K562 (cell line): ENCODE data around the gene SPATA33. TPM values are rescaled to one million over a fixed set of nuclear protein-coding genes. Genes with fewer than 3 reads are reported as not detected.
"Not testable (repeated sequence)": the region's sequence is repeated elsewhere in the genome, so short reads cannot be mapped to it uniquely, and the experiment has no call there.

Experiments used
- ATAC-seq: fragments of 200-7000 bp; cut with Tn5 transposase; 3 replicates; pipeline ENCODE4 v1.9.1; 2020; ENCODE audit warnings: moderate library complexity
- BruUV-seq: library from RNA; stranded (reverse); fragments of 400-500 nt; replicated peaks from 2 replicates; lab custom pipeline; 2021; lab: Mats Ljungman, UMichigan
- CTCF ChIA-PET: fragments of 300-600 bp; formaldehyde crosslinking; extraction: SDS; loops from one replicate; lab custom pipeline; 2021; ENCODE audit warnings: low intra/inter-chr PET ratio; lab: Yijun Ruan, JAX
- POLR2A ChIA-PET: fragments of 300-600, 350-650 bp; sonication (Branson Sonifier 250); formaldehyde crosslinking; extraction: SDS; loops from one replicate; lab custom pipeline; 2021; ENCODE audit warnings: antibody characterized with exemption, inconsistent platforms; lab: Yijun Ruan, JAX
- DNase-seq, 4 experiments: peaks; one replicate each; pipeline versions ENCODE4 v3.0.0 to v3.0.0-alpha.2; 2011 to 2018; ENCODE audit warnings: low spot score in 3 of 4, mixed read lengths in 3 of 4; ENCODE audit errors: extremely low read depth in 1 of 4
- FAIRE-seq: peaks from 2 replicates; lab custom pipeline; 2011; peaks lifted over from hg19 to GRCh38; lab: Jason Lieb, UNC
- H2AFZ ChIP-seq: 2 replicates; pipeline ENCODE4 v1.6.0; 2011; ENCODE audit warnings: low read depth, low read length, control low read depth, inconsistent platforms
- H3K27ac ChIP-seq: fragments of 200-600 bp; 3 replicates; pipeline ENCODE4 v1.8.0; 2011; ENCODE audit warnings: low read depth, mild to moderate bottlenecking, control low read depth, inconsistent platforms, low read length, moderate library complexity, mixed read lengths; ENCODE audit errors: extremely low read depth
- H3K27me3 ChIP-seq, 2 experiments: fragments of 300-600 bp in 1 of 2; 2 replicates in 1 of 2; 3 replicates in 1 of 2; pipeline versions ENCODE4 v1.6.0 to v1.8.0; 2011; ENCODE audit warnings: inconsistent platforms in 2 of 2, low read length in 2 of 2, mild to moderate bottlenecking in 1 of 2, mixed read lengths in 1 of 2, moderate library complexity in 1 of 2; ENCODE audit not compliant: control insufficient read depth in 2 of 2, insufficient read depth in 2 of 2
- H3K36me3 ChIP-seq: fragments of 300-600 bp; 3 replicates; pipeline ENCODE4 v1.8.0; 2011; ENCODE audit warnings: mild to moderate bottlenecking, low read length, inconsistent platforms; ENCODE audit not compliant: control insufficient read depth, insufficient read depth
- H3K4me1 ChIP-seq, 2 experiments: fragments of 200-600 bp in 1 of 2; replicated peaks in 1 of 2; 2 replicates in 1 of 2; 3 replicates in 1 of 2; pipeline versions ENCODE4 v1.5.1 to v1.8.0; 2011; ENCODE audit warnings: inconsistent platforms in 2 of 2, low read length in 2 of 2, mild to moderate bottlenecking in 1 of 2, mixed read lengths in 1 of 2, moderate library complexity in 1 of 2; ENCODE audit not compliant: control insufficient read depth in 2 of 2, insufficient read depth in 2 of 2
- H3K4me2 ChIP-seq: 2 replicates; pipeline ENCODE4 v1.6.1; 2011; ENCODE audit warnings: low read length, control low read depth, inconsistent platforms, mixed read lengths; ENCODE audit not compliant: insufficient read depth
- H3K4me3 ChIP-seq: fragments of 200-600 bp; sonication (generic), shearing (Covaris generic); 2 replicates; pipeline ENCODE4 v1.5.1; 2016; ENCODE audit warnings: control low read depth, inconsistent platforms
- H3K79me2 ChIP-seq: fragments of 200-600 bp; 3 replicates; pipeline ENCODE4 v1.8.0; 2011; ENCODE audit warnings: low read length, inconsistent platforms; ENCODE audit not compliant: control insufficient read depth, insufficient read depth
- H3K9ac ChIP-seq, 2 experiments: 2 replicates each; pipeline versions ENCODE4 v1.6.0 to v1.6.1; 2011; ENCODE audit warnings: low read depth in 2 of 2, low read length in 2 of 2, control low read depth in 1 of 2, inconsistent platforms in 1 of 2, mild to moderate bottlenecking in 1 of 2, mixed read lengths in 1 of 2; ENCODE audit not compliant: insufficient read depth in 1 of 2
- H3K9me1 ChIP-seq: one replicate; pipeline ENCODE4 v1.6.0; 2011; ENCODE audit warnings: inconsistent platforms, mild to moderate bottlenecking, low read length, moderate library complexity; ENCODE audit not compliant: control insufficient read depth, insufficient read depth
- H3K9me3 ChIP-seq: replicated peaks from 2 replicates; pipeline ENCODE4 v1.5.1; 2011; ENCODE audit warnings: low read depth, low read length, inconsistent platforms; ENCODE audit not compliant: control insufficient read depth, insufficient read depth
- H4K20me1 ChIP-seq: replicated peaks from 2 replicates; pipeline ENCODE4 v1.6.1; 2011; ENCODE audit warnings: low read length, inconsistent platforms, mixed read lengths; ENCODE audit not compliant: control insufficient read depth, insufficient read depth
- ATF1 ChIP-seq, 2 experiments: fragments of 450-650 bp in 1 of 2; IDR thresholded peaks; 2 replicates each; pipeline ENCODE4 v1.6.1; 2016; ENCODE audit warnings: missing compliant biosample characterization in 1 of 2, missing genetic modification characterization in 1 of 2
- ATF7 ChIP-seq: fragments of 450-650 bp; IDR thresholded peaks from 2 replicates; pipeline ENCODE4 v1.7.1; 2014; ENCODE audit warnings: mild to moderate bottlenecking, moderate library complexity
- CREB1 ChIP-seq, 2 experiments: sonication (generic) in 1 of 2; formaldehyde crosslinking in 1 of 2; IDR thresholded peaks; 2 replicates each; pipeline versions ENCODE4 v1.6.1 to v1.8.0; 2012 to 2022; ENCODE audit warnings: inconsistent platforms in 1 of 2, mild to moderate bottlenecking in 1 of 2, missing genetic modification reagents in 1 of 2, moderate library complexity in 1 of 2
- CREM ChIP-seq: IDR thresholded peaks from 2 replicates; pipeline ENCODE4 v1.6.1; 2014; ENCODE audit warnings: antibody characterized with exemption, low read depth
- EGR1 ChIP-seq: fragments of 450-650 bp; conservative IDR thresholded peaks from 2 replicates; pipeline ENCODE4 v1.6.1; 2017; ENCODE audit warnings: mild to moderate bottlenecking
- JUND ChIP-seq, 2 experiments: IDR thresholded peaks; 2 replicates in 1 of 2; 3 replicates in 1 of 2; pipeline ENCODE4 v1.6.1; 2011; ENCODE audit warnings: borderline replicate concordance in 2 of 2, low read depth in 2 of 2, low read length in 2 of 2, improper control_type of control experiment in 1 of 2, missing biosample characterization in 1 of 2, missing genetic modification characterization in 1 of 2, missing genetic modification reagents in 1 of 2
- SPI1 ChIP-seq: IDR thresholded peaks from 2 replicates; pipeline ENCODE4 v1.6.1; 2011; ENCODE audit warnings: low read depth, low read length, control low read depth, borderline replicate concordance
- TFAP4 ChIP-seq: sonication (generic); formaldehyde crosslinking; IDR thresholded peaks from 2 replicates; pipeline ENCODE4 v1.8.0; 2022; ENCODE audit warnings: missing genetic modification reagents, mild to moderate bottlenecking, moderate library complexity, borderline replicate concordance
- ZNF134 ChIP-seq: fragments of 250-450 bp; sonication (Bioruptor Pico); conservative IDR thresholded peaks from 2 replicates; pipeline ENCODE4 v1.4.0; 2020
- WGBS: fragments of 100-300 bp; shearing (Covaris generic); methylation state at CpG from one replicate; pipeline ENCODE4 v1.1.6; 2016; ENCODE audit warnings: low coverage, mixed read lengths; ENCODE audit not compliant: insufficient coverage; ENCODE audit errors: missing lambda C conversion rate; 5-methylcytosine and 5-hydroxymethylcytosine counted together
- in situ Hi-C: fragments of 300-500 bp; cut with MboI; formaldehyde crosslinking; loops from 4 replicates; pipeline ENCODE4 v1.15.0; 2018; ENCODE audit warnings: inconsistent platforms, mixed read lengths
- intact Hi-C: fragments of 100-400 bp; cut with micrococcal nuclease; formaldehyde crosslinking; loops from 2 replicates; pipeline ENCODE4 v1.14.2; 2022
- polyA plus RNA-seq, 8 experiments: library from polyadenylated mRNA; depleted of rRNA in 4 of 8; stranded (reverse) in 5 of 8; unstranded in 3 of 8; fragments of >200 nt; fragmentation: Nextera tagmentation in 2 of 8; fragmentation: Illumina TruSeq in 1 of 8; extraction: Ambion mirVana in 2 of 8; extraction: Trizol in 1 of 8; gene quantifications; 2 replicates each; pipeline versions ENCODE4 v1.2.1 to v1.2.3, GENCODE V29; 2011 to 2014; ENCODE audit warnings: inconsistent platforms in 1 of 8, missing spikeins in 1 of 8
- total RNA-seq, 7 experiments: library from RNA; depleted of rRNA in 6 of 7; stranded (reverse); fragments of >200 nt in 6 of 7; fragmentation: Illumina TruSeq in 2 of 7; extraction: Trizol in 2 of 7; gene quantifications; 2 replicates each; pipeline versions ENCODE4 v1.2.1 to v1.2.3, GENCODE V29; 2011 to 2021; ENCODE audit warnings: low replicate concordance in 1 of 7
- TF ChIP-seq, protein P1 (sequence below), 2 experiments: fragments of 450-650 bp in 1 of 2; sonication (generic) in 1 of 2; formaldehyde crosslinking in 1 of 2; IDR thresholded peaks in 1 of 2; conservative IDR thresholded peaks in 1 of 2; 2 replicates each; pipeline versions ENCODE4 v1.6.1 to v1.8.1; 2016 to 2023; ENCODE audit warnings: mild to moderate bottlenecking in 2 of 2, moderate library complexity in 2 of 2, inconsistent platforms in 1 of 2, missing genetic modification reagents in 1 of 2

SPATA33 gene
- total and polyA plus RNA-seq, 9 of the 15 experiments (the other 6 are each of a cell fraction or from before 2014, with no cell fraction given) = 4.0 to 20.0 (median 11.8) TPM

- H4K20me1 ChIP-seq; H3K27me3 ChIP-seq; H3K4me2 ChIP-seq; H3K9me1 ChIP-seq; in situ Hi-C loops; H3K4me3 ChIP-seq; intact Hi-C loops; H2AFZ ChIP-seq; H3K9ac ChIP-seq; H3K9me3 ChIP-seq; CTCF ChIA-PET; BruUV-seq; TF ChIP-seq JUND (tag; IDR thresholded peaks at IDR 0.05; ENCODE audit: borderline replicate concordance, low read depth, low read length); ATF1 (CRISPR knock-in tag; IDR thresholded peaks at IDR 0.05): not testable (repeated sequence)
- FAIRE-seq (peak; percentile 85), ATAC-seq (peak; percentile 77), DNase-seq (peak in 3 of 4 experiments; percentile 15 to 59 (median 51))
- Histone ChIP-seq H3K27ac (peak overlapping the region; percentile 32; the same call in 1 of the 3 replicates), H3K4me1 (peaks cover 3 to 10% of the 10 kb centered on the region in 2 experiments; a peak in 2 of 5 replicates), H3K79me2 (peaks cover 18% of the 10 kb centered on the region), H3K36me3 (peaks cover 44% of the 10 kb centered on the region)
- POLR2A ChIA-PET = interaction anchor here (0.6 to 0.9 kb wide), 2 partner anchors 100 to 152 kb away, joined by 3 to 4 read pairs; partner anchors contain the start of gene FANCA
- 45% methylated on average over 9 of the region's 11 CpGs for WGBS
- TF ChIP-seq JUND (IDR thresholded peaks at IDR 0.05; ENCODE audit: borderline replicate concordance, low read depth, low read length) = 0 out of 2 replicates have a peak, but pooled peaks have one; percentile 18
- peak; percentile 90 for TF ChIP-seq CREM
- TF ChIP-seq ZNF134 (CRISPR knock-in tag) = 0 out of 2 replicates have a peak, but pooled peaks have one; percentile 67
- TF ChIP-seq, protein P1, sequence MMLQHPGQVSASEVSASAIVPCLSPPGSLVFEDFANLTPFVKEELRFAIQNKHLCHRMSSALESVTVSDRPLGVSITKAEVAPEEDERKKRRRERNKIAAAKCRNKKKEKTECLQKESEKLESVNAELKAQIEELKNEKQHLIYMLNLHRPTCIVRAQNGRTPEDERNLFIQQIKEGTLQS (IDR thresholded peaks at IDR 0.05) = peak; percentile 40; the same call in 1 of the 2 replicates
- TF ChIP-seq, protein P1 (CRISPR knock-in tag; conservative IDR thresholded peaks at IDR 0.05) = not testable (repeated sequence)
- TF ChIP-seq TFAP4 (CRISPR knock-in tag) = peak; percentile 21; the same call in 1 of the 2 replicates
- peak; percentile 79 for TF ChIP-seq EGR1
- TF ChIP-seq ATF7 = peak; percentile 39; the same call in 1 of the 2 replicates
- TF ChIP-seq CREB1 (IDR thresholded peaks at IDR 0.05) = peak; percentile 46
- TF ChIP-seq CREB1 (CRISPR knock-in tag; IDR thresholded peaks at IDR 0.05) = peak; percentile 59; the same call in 1 of the 2 replicates
- 0 out of 2 replicates have a peak, but pooled peaks have one; percentile 16 for TF ChIP-seq ATF1 (tag; IDR thresholded peaks at IDR 0.05)
- peak; percentile 77 for TF ChIP-seq SPI1
These were observed 6.6 kb downstream of the SPATA33 start for GRCh38 chr16:89664238-89664637.
